GM19395 (cell line): ENCODE measurements around the gene YAE1.

ENCODE experiments used
- ATAC-seq: cut with Tn5 transposase; IDR thresholded peaks from one replicate; pipeline ENCODE4 v1.9.1; 2021; ENCODE audit warnings: mild to moderate bottlenecking, moderate library complexity; ENCODE audit not compliant: unreplicated experiment

YAE1 gene

DNA sequence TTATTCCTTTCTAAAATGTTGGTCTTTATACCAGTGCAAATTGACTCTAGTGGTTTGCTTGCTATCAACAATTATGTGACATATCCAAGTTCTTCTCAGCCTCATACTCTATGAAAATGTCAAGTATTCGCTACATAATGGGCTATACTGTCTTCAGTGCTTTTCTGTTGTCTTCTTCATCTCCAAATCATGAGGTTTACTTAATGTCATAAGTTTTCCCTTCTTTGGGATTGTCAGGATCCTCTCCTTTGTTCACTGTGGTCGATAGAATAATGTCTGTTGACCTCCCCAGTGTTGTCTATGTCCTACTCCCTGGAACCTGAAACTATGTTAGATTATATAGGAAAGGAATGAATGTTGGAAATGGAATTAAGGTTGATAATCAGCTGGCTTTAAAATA, 40.7 kb downstream of the YAE1 start:
- no peak for ATAC-seq

DNA sequence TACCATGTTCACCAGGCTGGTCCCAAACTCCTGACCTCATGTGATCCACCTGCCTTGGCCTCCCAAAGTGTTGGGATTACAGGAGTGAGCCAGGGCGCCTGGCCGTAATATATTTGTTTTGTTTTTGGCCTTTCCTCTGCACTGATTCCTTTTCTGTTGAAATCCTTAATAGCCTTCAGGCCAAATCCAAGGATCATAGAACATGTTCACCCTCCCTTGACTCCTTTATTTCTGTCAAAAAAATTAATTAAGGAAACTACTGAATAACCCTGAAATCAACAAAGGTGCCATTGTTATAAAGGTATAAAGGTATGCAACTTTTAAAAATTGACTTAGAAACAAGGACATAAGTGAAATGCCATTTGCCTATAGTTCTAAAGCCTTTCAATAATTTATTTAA, 41.7 kb downstream of the YAE1 start:
- ATAC-seq: no peak

DNA sequence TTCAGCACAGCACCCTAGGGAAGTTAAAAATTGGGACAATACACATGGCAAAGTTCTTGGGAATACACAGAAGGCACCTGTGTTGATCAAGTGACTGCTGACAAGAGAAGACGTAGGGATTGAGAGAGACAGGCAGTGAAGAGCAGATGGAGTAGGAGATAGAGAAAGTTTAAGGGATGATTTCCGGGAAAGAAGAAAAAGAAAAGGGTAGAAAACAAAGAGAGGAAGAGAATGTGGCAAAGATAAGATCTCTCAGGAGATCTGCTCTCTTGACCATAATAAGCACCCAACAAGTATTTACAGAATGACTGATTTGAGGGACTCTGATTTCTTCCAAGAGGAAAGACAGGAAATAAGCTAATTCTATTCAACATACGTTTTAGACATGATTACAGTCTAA, 42.1 kb downstream of the YAE1 start:
- ATAC-seq: no peak

DNA sequence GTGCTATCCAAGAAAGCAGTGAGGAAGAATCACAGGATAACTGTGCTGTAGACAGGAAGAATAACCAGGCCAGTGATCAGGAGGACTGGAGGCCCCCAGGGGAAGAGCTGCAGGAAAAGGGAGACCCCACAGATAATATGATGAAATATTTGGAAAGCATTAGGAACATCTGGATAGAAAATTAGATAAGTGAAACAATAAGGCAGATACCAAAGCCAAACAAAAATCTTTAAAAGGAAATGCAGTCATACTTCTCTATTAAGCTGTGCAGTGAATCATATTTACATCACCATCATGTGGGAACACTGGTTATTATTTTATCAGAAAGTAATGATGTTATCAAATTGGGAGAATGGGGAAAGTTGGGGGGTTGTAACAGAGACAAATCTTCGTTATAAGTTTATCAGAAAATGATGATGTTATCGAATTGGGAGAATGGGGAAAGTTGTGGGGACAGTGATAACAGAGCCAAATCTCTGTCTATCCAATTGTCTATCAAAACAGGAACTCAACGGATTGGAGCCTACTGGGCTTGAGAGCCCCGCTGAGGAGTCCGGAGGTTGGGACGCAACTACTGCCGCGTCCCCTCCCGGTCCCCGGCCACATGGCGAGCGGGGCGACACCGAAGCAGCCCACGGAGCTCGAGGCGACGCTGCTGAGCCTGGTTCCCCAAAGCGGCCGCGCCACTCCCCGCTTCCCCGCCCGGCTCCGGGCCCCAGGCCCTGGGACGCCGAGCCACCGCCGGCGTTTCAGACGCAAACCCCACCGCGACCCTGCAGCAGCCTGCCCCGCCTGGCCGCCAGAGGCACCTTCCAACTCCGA, 43.1 kb downstream of the YAE1 start:
- ATAC-seq: no peak

DNA sequence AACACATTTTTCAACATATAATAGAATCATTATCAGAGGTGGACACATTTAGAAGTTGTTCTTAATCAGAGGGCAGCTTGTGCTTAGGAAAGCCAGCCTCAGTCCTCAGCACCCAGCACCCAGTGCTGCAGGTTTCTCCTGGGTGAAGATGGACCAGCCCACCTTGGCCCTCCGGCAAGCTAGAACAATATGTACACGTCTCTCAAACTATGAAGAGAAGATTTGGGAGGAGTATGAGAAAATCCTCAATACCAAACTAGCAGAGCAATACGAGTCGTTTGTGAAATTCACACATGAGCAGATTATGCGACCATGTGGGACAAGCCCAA, 43.7 kb downstream of the YAE1 start:
- no peak for ATAC-seq

DNA sequence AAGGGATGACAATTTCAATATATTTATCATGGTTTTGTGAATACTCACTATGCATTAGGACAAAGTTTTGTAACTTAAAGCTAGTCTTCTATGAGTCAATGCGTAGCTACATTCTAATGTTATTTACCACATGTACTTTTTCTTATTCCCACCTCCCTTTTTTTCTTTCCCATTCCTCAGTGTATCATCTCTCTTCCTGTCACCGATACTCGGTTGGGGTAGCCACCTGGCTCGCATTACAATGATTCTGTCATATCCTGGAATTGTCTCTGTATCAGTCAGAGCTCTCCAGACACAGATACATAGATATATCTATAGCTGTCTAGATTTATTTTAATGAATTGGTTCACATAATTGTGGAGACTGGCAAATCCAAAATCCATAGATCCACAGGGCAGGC, 47.4 kb downstream of the YAE1 start:
- no peak for ATAC-seq

DNA sequence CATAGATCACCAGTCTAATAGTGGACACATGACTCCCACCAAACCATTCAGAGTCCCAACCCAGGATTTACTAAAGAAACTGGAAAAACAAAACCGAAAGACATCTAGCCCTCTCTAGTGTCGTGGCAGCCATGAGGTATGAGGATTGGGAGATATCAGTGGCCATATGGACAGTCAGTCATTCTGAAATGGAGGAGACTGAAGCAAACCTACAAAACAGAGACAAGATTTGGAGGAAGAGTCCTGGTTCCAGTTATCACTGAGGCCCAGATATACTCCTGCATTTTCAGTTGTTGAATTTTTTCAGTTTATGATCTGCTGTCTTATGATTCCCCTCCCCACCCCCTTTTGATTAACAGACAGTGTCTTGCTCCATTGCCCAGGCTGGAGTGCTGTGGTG, 48.1 kb downstream of the YAE1 start:
- ATAC-seq: no peak

DNA sequence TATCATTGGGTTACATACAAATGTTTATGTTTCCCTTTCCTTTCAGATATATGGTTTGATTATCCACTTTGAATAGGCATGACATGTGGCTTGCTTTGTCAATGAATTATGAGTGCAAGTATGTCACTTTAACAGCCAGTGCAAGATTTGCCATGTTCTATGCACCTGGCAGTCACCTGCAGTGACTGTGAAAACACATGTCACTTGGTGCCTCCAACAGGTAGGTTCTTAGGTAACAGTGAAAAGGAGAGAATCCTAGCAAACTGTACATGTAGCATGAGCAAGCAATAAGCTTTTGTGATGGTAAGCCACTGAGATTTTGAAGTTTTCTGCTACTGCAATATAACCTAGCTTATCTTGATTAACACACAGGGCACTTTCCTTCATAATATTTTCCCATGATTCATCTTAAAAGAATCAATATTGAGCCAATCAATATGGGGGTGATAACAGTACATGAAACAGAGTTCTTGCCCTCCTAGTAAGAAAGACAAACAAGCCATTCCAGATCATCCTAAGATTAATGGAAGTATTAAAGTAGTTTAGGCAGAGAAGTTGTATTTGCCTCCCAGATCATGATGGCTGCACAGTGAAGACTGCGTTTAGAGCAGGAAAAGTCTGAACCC, 49.3 kb downstream of the YAE1 start:
- no peak for ATAC-seq

DNA sequence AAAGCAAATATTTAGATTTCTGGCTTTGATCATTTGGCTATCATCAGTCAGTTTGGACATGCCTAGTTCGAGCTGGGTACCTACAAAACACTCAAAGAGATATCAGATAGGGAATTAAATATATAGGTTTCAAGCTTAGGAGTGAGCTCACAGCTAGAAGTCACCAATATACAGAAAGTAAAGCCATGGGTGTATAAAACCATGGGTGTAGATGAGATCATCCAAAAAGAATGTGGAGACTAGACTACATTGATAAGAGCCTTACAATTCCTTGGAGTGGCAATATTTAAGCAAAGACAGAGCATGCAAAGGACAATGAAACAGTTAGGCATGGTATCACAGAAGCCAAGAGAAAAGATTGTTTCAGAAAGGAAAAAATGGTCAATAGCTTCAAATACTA, 49.9 kb downstream of the YAE1 start:
- no peak for ATAC-seq

DNA sequence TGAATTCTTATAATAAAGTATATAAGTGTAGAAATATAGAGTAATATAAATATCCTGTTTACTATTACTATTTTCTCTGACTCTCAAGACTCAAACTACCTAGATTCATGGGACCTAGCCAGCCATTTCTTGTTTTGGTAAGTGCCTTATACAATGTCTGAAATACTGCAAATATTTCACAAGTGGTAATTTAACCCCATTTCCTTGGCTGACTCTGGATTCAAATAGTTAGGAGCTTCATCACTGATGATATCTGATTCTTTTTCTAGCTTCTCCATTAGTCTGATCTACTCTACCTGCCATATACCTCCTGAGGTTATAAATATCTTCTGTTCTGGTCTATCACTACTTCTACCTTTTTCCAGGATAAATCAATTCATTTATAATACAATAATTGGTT, 50.8 kb downstream of the YAE1 start:
- ATAC-seq: no peak

DNA sequence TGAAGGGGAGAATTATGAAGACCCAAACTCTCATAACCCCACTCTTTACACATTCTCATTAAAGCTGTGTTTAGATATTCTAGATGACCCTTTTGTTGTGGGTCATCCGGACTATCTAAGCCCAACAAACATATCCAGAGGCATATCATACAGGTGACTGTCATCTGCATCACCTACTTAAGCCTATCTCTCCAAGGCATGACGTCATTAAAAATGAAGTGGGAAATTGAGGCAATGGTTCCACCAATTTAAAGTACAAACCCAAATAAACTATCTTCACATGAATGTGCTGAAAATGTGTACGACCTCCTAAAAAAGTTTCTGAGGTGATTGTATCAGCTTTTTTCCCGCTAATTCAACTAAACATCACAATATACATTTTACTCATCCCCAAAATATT, 52.7 kb downstream of the YAE1 start:
- ATAC-seq: no peak

DNA sequence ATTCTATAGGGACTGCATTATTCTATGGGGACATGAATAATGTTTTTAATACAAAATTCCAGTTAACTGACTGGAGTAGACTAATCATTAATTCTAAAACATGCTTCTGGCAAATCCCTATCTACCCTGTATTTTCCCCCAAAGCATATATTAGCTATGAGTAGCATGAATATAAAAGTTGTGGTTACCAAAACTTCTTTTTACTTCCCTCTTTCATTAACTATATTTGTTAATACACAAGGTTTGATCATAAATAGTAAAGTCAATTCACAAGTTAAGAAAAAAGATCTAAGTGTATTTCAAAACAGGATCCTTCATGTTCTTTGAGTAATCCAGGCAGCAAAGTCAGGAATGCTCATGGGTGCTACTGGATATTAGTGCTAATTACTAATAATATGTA, 54.3 kb downstream of the YAE1 start:
- no peak for ATAC-seq

DNA sequence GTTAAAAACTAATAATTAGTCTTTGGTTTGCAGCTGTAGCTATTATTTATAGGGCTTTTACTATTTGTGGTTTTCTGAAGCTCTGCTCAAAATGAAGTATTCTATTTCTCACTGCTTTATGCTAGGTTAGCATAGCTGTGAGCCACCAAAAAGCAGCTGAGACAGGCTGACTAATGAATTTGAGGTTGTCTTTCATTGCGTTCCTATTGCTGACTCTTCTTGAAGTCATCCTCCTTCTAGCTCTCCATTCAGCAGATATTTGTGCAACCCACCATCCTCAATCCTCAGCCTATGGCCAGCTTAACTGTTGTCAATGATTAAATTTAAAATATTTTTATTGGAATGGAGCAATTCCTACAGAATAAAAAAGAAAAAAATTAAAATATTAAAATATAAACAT, 55.1 kb downstream of the YAE1 start:
- no peak for ATAC-seq

DNA sequence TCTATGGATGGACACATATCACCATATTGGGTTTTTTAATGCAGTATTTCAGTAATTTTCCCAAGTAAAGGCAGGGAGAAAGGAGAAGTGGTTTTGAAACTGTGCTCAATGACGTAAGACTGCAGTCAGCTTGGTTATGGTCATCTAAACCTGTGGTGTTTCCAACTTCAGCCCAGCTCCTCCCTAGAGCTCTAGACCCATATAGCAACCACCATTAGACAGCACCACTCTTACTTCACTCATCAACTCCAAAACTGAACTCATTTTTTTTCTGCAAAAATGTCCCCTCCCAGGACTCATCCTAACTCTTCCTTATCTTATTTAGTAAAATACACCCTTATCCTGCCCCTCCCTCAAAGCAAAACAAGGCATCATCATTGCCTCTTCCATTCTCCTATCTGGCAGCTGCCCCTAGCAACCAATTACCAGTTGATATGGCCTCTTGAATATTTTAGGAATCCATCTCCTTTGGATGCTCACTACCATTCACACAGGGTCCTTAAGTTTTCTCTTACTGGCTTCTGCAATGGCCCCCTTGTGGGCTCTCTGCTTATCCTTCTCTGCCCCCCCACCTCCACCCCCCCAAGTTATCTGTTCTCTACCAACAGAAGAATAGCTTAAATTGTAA, 55.7 kb downstream of the YAE1 start:
- no peak for ATAC-seq
